OCI-LY7 (cell line): ENCODE data around the gene ACTN2. TPM values are rescaled to one million over a fixed set of nuclear protein-coding genes. Genes with fewer than 3 reads are reported as not detected.

Experiments
- BruUV-seq: library from RNA; stranded (reverse); fragments of 400-500 nt; replicated peaks from 2 replicates; lab custom pipeline; 2021; lab: Mats Ljungman, UMichigan
- CTCF ChIA-PET: fragments of 300-600 bp; sonication (Branson Sonifier 250); formaldehyde crosslinking; loops from one replicate; lab custom pipeline; 2022; ENCODE audit warnings: antibody characterized with exemption; ENCODE audit not compliant: unreplicated experiment; lab: Charles Lee
- POLR2A ChIA-PET: fragments of 300-600 bp; sonication (Branson Sonifier 250); formaldehyde crosslinking; loops from one replicate; lab custom pipeline; 2022; ENCODE audit warnings: antibody characterized with exemption; lab: Charles Lee
- DNase-seq: peaks from one replicate; pipeline ENCODE4 v3.0.0-alpha.2; 2015; ENCODE audit warnings: low spot score
- H2AFZ ChIP-seq: fragments of 200-600 bp; sonication (generic), shearing (Covaris generic); 2 replicates; pipeline ENCODE4 v1.6.1; 2014; ENCODE audit warnings: mild to moderate bottlenecking, antibody characterized with exemption, low read length, moderate library complexity
- H3K27ac ChIP-seq: fragments of 200-600 bp; sonication (generic); 2 replicates; pipeline ENCODE4 v1.5.1; 2014; ENCODE audit warnings: mixed run types, low read depth, mild to moderate bottlenecking, moderate library complexity, low read length, inconsistent platforms; ENCODE audit not compliant: poor library complexity, severe bottlenecking
- H3K36me3 ChIP-seq: fragments of 200-600 bp; sonication (generic); 2 replicates; pipeline ENCODE4 v1.6.1; 2014; ENCODE audit warnings: mild to moderate bottlenecking, antibody characterized with exemption, low read length, moderate library complexity, mixed read lengths; ENCODE audit not compliant: insufficient read depth
- H3K4me1 ChIP-seq: fragments of 200-600 bp; sonication (generic); 2 replicates; pipeline ENCODE4 v1.5.1; 2014; ENCODE audit warnings: mild to moderate bottlenecking, low read length; ENCODE audit not compliant: insufficient read depth, poor library complexity, severe bottlenecking
- H3K4me2 ChIP-seq: fragments of 200-600 bp; sonication (generic); 2 replicates; pipeline ENCODE4 v1.6.1; 2014; ENCODE audit warnings: mild to moderate bottlenecking, low read length
- H3K4me3 ChIP-seq: fragments of 200-600 bp; sonication (generic); 2 replicates; pipeline ENCODE4 v1.5.1; 2014; ENCODE audit warnings: mild to moderate bottlenecking, low read depth, low read length; ENCODE audit not compliant: poor library complexity, severe bottlenecking
- H3K79me2 ChIP-seq: fragments of 200-600 bp; sonication (generic); 2 replicates; pipeline ENCODE4 v1.6.1; 2016; ENCODE audit warnings: low read depth, mild to moderate bottlenecking, low read length, moderate library complexity, mixed read lengths; ENCODE audit not compliant: insufficient read depth
- H3K9me2 ChIP-seq: fragments of 200-600 bp; sonication (generic); 2 replicates; pipeline ENCODE4 v1.6.1; 2016; ENCODE audit warnings: mild to moderate bottlenecking, low read length, mixed read lengths; ENCODE audit not compliant: insufficient read depth
- H3K9me3 ChIP-seq: fragments of 200-600 bp; sonication (generic); 2 replicates; pipeline ENCODE4 v1.6.1; 2014; ENCODE audit warnings: mild to moderate bottlenecking, mixed run types, low read length, mixed read lengths
- H4K20me1 ChIP-seq: fragments of 200-600 bp; sonication (generic); 2 replicates; pipeline ENCODE4 v1.6.1; 2014; ENCODE audit warnings: mild to moderate bottlenecking, antibody characterized with exemption, low read length, moderate library complexity, mixed read lengths; ENCODE audit not compliant: insufficient read depth
- EZH2phosphoT487 ChIP-seq: fragments of 200-600 bp; sonication (generic); IDR thresholded peaks from 2 replicates; pipeline ENCODE4 v1.6.1; 2018; ENCODE audit warnings: low read depth, borderline replicate concordance, mild to moderate bottlenecking, mixed run types, antibody characterized with exemption, low read length, moderate library complexity, mixed read lengths
- intact Hi-C: fragments of 100-400 bp; cut with micrococcal nuclease; formaldehyde crosslinking; loops from one replicate; pipeline ENCODE4 v1.10.0; 2022; ENCODE audit not compliant: unreplicated experiment
- total RNA-seq, 2 experiments: library from RNA; depleted of rRNA in 1 of 2; stranded (reverse); fragments of >200 nt in 1 of 2; shearing (Covaris generic) in 1 of 2; gene quantifications; 2 replicates each; pipeline ENCODE4 v1.2.3, GENCODE V29; 2014 to 2022
- TF ChIP-seq, protein P1 (sequence below): fragments of 200-600 bp; sonication (generic); conservative IDR thresholded peaks from 2 replicates; pipeline ENCODE4 v1.5.1; 2014; ENCODE audit warnings: mild to moderate bottlenecking, antibody characterized with exemption, low read length, moderate library complexity, mixed read lengths

The ACTN2 gene
- total RNA-seq, 2 experiments from 2014 or later, result not detected

- TF ChIP-seq, protein P1, sequence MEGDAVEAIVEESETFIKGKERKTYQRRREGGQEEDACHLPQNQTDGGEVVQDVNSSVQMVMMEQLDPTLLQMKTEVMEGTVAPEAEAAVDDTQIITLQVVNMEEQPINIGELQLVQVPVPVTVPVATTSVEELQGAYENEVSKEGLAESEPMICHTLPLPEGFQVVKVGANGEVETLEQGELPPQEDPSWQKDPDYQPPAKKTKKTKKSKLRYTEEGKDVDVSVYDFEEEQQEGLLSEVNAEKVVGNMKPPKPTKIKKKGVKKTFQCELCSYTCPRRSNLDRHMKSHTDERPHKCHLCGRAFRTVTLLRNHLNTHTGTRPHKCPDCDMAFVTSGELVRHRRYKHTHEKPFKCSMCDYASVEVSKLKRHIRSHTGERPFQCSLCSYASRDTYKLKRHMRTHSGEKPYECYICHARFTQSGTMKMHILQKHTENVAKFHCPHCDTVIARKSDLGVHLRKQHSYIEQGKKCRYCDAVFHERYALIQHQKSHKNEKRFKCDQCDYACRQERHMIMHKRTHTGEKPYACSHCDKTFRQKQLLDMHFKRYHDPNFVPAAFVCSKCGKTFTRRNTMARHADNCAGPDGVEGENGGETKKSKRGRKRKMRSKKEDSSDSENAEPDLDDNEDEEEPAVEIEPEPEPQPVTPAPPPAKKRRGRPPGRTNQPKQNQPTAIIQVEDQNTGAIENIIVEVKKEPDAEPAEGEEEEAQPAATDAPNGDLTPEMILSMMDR, result no peak
- TF ChIP-seq EZH2phosphoT487, result no peak
- ChIA-PET POLR2A (interaction anchor here (0.5 kb wide), 1 partner anchor 9 kb away, joined by 3 read pairs; no protein-coding TSS in a partner anchor), CTCF (no interaction called here)
- H3K79me2 ChIP-seq, result no peaks in the 10 kb centered on the region
- intact Hi-C loops, result no loop called here
- DNase-seq, result no peak
- no peaks in the 10 kb centered on the region for H3K4me1 ChIP-seq
- H3K4me2 ChIP-seq, result no peak overlapping the region
- H3K9me3 ChIP-seq, result no peaks in the 10 kb centered on the region
- no TSS peak for BruUV-seq
- H3K36me3 ChIP-seq, result no peaks in the 10 kb centered on the region
- H2AFZ ChIP-seq, result no peak overlapping the region
- no peak overlapping the region for H3K27ac ChIP-seq
- no peaks in the 10 kb centered on the region for H3K9me2 ChIP-seq
- H4K20me1 ChIP-seq, result no peaks in the 10 kb centered on the region
- no peak overlapping the region for H3K4me3 ChIP-seq
These were observed 39.4 kb downstream of the ACTN2 start for GRCh38 chr1:236725668-236726067.

DNA sequence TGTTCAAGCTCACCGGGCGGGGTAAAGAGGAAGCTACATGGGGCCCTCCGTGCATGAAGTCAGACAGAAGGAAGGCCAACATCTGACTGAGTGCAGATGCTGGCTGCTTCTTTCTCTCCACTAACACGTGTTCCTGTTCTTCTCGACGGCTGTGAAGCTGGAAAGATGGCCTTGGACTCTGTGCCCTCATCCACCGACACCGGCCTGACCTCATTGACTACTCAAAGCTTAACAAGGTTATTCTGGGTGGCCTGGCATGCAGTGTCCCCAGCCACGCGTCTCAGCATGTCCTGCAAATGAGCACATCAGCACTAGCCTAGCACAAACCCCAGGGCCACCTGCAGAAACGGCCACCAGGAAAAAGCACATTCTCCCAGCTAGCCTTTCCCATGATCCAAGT lies 41.2 kb downstream of the ACTN2 start:
- ChIA-PET POLR2A (interaction anchor here (1.0 kb wide), 1 partner anchor 62 kb away, joined by 3 read pairs; no protein-coding TSS in a partner anchor), CTCF (no interaction called here)
- Histone ChIP-seq H2AFZ (no peak overlapping the region), H3K4me1 (no peaks in the 10 kb centered on the region), H3K9me3 (no peaks in the 10 kb centered on the region), H3K79me2 (no peaks in the 10 kb centered on the region), H3K36me3 (no peaks in the 10 kb centered on the region), H4K20me1 (no peaks in the 10 kb centered on the region), H3K27ac (no peak overlapping the region), H3K9me2 (no peaks in the 10 kb centered on the region), H3K4me2 (no peak overlapping the region), H3K4me3 (no peak overlapping the region)
- TF ChIP-seq, protein P1, result no peak
- no peak for TF ChIP-seq EZH2phosphoT487
- no peak for DNase-seq
- intact Hi-C loops, result no loop called here
- no TSS peak for BruUV-seq

DNA sequence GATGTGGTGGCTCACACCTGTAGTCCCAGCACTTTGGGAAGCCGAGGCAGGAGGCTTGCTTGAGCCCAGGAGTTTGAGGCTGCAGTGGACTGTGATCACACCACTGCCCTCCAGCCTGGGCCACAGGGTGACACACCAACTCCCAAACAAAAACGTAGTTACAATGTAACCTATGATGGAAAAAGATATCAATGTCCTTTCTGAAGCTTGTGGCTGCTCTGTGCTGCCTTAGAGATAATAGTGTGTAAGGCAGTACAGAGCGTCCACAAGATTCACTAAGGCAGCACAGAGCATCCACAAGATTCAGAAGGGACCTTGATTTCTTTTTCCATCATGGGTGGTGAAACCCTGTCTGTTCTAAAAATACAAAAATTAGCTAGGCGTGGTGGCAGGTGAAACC lies 42.5 kb downstream of the ACTN2 start:
- Histone ChIP-seq H2AFZ (no peak overlapping the region), H3K4me2 (no peak overlapping the region), H3K79me2 (no peaks in the 10 kb centered on the region), H3K4me1 (no peaks in the 10 kb centered on the region), H3K27ac (no peak overlapping the region), H3K9me3 (no peaks in the 10 kb centered on the region), H4K20me1 (no peaks in the 10 kb centered on the region), H3K9me2 (no peaks in the 10 kb centered on the region), H3K4me3 (no peak overlapping the region), H3K36me3 (no peaks in the 10 kb centered on the region)
- no peak for DNase-seq
- intact Hi-C loops, result no loop called here
- BruUV-seq, result no TSS peak
- ChIA-PET POLR2A (no interaction called here), CTCF (no interaction called here)
- TF ChIP-seq, protein P1, result no peak
- no peak for TF ChIP-seq EZH2phosphoT487
